C4-2B (cell line): ENCODE results near the gene NPAS3.

ENCODE experiments used
- H3K27ac ChIP-seq: fragments of 450-650 bp; 2 replicates; pipeline ENCODE4 v1.5.1; 2017
- ZFX ChIP-seq: fragments of 450-650 bp; IDR thresholded peaks from 2 replicates; pipeline ENCODE4 v1.6.1; 2017
- TF ChIP-seq, protein P1 (sequence below): fragments of 450-650 bp; conservative IDR thresholded peaks from 2 replicates; pipeline ENCODE4 v1.5.1; 2017; ENCODE audit warnings: mild to moderate bottlenecking

Gene NPAS3

DNA sequence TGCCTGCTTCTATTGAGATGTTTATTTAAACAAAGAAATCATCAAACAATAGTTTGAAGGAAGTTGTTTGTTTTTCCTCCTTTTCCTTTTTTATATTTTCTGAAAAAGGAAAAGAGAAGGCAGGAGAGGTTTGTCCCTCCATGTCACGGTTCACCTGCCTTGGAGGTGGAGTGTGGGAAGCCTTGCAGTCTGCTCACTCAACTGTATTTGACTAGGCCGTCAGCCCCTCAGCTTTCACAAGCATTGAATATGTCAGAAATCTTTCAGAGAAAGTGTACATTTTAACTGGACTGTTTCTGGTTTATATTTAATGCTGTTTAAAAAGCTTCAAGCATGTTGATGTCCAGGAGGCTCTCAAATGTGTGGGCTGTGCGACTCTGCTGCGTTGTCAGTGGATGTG is 370.4 kb downstream of the NPAS3 start:
- TF ChIP-seq, protein P1, sequence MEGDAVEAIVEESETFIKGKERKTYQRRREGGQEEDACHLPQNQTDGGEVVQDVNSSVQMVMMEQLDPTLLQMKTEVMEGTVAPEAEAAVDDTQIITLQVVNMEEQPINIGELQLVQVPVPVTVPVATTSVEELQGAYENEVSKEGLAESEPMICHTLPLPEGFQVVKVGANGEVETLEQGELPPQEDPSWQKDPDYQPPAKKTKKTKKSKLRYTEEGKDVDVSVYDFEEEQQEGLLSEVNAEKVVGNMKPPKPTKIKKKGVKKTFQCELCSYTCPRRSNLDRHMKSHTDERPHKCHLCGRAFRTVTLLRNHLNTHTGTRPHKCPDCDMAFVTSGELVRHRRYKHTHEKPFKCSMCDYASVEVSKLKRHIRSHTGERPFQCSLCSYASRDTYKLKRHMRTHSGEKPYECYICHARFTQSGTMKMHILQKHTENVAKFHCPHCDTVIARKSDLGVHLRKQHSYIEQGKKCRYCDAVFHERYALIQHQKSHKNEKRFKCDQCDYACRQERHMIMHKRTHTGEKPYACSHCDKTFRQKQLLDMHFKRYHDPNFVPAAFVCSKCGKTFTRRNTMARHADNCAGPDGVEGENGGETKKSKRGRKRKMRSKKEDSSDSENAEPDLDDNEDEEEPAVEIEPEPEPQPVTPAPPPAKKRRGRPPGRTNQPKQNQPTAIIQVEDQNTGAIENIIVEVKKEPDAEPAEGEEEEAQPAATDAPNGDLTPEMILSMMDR = no peak
- TF ChIP-seq ZFX = no peak

DNA sequence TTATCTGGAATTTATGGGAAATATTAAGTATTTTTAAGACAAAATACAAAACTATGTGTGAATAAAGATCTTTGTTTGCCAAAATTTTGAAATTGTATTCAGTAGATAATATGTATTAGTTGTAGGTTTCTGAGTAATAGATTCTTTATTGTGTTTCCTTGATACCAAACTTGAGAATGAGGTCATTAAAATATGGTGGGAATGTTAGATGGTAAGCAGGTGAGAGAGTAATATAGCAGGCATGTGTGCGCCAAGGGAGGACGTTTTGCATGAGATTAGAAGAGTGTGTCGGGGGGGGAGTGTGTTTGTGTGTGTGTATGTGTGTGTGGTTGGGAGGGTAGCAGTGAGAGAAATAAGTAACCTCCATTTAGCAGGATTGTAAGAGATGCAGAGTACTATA is 376.5 kb downstream of the NPAS3 start:
- no peak overlapping the region for H3K27ac ChIP-seq

More for the DNA sequence above, 370.4 kb downstream of the NPAS3 start:
- H3K27ac ChIP-seq = no peak overlapping the region

DNA sequence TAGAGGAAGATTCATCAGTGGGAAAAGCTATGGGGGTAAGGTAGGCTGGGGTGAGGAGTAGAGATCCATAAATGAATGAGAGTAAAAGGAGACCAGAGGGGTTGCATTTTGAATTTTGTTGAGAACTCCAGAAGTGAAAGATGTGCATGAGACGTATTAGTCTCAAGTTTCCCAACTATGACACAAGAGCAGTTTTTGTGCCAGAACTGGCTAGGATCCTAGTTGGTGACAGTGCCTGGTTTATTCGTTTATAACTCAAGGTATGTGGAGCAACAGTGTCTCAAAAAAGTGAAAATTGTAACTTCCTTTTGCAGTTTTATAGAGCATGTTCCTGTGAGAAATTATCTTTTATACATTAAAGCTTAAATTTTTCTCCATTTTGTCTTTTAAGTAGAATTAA is 377.0 kb downstream of the NPAS3 start:
- TF ChIP-seq ZFX = no peak
- TF ChIP-seq, protein P1 = no peak

More for the DNA sequence above, 376.5 kb downstream of the NPAS3 start:
- TF ChIP-seq ZFX = no peak
- TF ChIP-seq, protein P1 = no peak

DNA sequence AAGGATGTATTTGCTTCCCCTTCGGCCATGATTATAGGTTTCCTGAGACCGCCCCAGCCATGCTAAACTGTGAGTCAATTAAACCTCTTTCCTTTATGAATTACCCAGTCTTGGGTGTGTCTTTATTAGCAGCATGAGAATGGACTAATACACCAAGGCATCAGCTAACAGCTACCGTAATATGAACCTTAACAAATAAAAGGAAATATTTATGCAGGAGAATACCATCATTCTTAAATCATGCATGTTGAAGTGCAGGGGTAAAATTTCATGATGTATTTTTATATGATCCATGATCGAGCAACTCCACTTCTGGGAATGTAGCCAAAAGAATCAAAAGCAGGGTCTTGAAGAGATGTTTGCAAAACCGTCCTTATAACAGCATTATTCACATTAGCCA is 379.0 kb downstream of the NPAS3 start:
- TF ChIP-seq, protein P1 = no peak
- TF ChIP-seq ZFX = no peak

More for the DNA sequence above, 377.0 kb downstream of the NPAS3 start:
- no peak overlapping the region for H3K27ac ChIP-seq

DNA sequence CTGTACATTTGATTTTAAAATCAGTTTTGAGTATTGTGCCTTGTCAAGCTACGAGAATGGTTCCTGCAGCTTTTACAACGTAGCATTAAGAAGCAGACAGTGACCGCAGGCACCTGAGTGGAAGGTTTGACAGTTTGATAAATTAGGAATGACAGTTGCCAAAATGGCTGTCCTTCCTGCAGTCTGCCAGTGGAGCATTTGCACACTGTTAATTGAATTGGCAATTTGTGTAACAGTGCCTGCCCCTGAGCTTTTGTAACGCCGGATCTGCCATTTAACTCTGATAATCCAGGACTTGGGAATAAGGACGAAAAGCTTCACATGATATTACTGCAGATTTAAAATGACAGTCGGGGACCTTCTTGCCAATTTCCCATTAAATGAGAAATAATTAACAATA is 385.3 kb downstream of the NPAS3 start:
- TF ChIP-seq ZFX = no peak
- TF ChIP-seq, protein P1 = no peak

More for the DNA sequence above, 379.0 kb downstream of the NPAS3 start:
- no peak overlapping the region for H3K27ac ChIP-seq

DNA sequence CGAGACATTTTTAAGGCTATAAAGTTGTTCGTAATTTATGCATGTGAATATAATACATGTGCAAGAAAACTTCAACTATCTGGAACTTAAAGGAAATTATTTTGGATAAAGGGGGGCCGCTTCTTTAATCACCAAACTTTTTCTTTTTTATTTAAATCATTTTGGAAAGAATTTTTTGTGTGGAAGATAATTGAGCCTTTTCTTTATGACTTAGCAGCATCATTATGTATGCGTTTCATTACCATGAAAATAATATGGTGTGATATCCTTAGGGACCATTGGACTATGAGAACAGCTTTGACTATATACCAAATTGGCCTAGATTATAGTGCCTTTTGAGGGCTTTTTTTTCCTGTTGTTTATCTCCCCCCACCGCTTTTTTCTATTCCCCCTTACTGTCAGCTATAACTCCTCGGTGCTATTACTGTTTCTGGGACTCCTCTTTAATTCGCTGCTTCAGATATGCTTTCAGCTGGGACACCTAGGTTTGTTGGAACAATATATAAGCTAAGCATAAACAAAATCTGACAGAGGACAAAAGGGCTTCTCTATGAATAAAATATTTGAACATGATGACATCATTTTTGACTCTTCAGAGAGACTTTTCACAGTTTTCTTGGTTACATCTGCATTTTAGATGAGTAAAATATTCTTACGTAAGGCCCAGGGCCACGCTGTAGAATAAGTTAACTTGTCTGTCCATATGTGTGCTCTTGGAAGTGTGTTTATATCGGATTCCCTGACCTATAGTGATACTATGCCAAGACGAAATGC is 392.7 kb downstream of the NPAS3 start:
- TF ChIP-seq, protein P1 = no peak
- TF ChIP-seq ZFX = no peak
- no peak overlapping the region for H3K27ac ChIP-seq

More for the DNA sequence above, 385.3 kb downstream of the NPAS3 start:
- no peak overlapping the region for H3K27ac ChIP-seq

DNA sequence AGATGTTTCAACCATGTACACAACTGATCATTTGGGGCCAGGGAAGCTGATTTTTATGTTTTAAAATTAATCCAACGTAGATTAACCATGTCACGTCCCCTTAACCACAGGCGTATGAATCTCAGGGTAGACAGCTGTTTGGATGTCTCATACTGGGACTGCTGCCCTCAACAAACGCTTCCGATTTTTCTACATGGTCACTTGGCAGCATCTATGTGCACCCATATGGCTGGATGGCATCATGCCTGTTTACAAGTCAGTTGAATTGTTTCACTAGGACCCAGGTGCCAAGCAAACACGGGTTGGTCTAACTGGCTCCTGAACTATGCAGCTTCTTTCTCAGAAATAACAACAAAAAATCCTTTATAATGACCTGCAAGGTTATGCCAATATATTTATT is 393.8 kb downstream of the NPAS3 start:
- TF ChIP-seq ZFX = no peak
- TF ChIP-seq, protein P1 = no peak
- no peak overlapping the region; the same call in 1 of the 2 replicates for H3K27ac ChIP-seq
